ENCODE measurements around the gene MIF.
"Not testable (repeated sequence)": the region's sequence is repeated elsewhere in the genome, so short reads cannot be mapped to it uniquely, and the experiment has no call there.

Gene MIF

DNA sequence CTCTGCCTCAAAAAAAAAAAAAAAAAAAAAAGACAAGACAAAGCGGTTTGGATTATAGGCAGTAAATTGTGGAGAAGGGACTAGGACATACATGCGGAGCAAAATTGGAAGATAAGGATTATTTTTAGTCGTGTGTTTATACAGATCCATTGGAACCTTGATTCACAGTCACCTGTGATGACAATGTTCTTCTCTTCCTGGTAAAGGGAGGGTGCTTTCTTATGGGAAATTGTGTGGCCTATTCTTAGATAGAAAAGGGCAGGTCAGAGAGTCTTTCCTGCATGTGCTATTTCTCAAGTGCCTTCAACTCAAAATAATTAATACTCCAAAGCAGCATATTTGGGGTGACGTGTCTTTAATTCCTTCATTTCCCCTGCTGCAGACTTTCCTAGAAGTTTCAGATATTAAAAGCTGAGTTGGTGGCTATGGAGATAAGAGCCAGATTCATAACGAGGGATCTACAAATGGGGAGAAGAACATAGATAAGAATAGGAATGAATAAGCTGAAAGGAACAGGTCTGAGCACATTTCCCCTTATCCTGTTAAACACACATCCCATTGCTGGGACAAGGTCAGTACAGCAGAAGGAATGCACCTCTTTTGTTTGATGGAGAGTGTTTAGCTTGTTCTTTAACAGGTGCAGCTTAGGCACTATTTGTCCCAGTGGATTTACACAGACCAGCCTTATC is 44.3 kb downstream of the MIF start:
- no peak for DNase-seq

DNA sequence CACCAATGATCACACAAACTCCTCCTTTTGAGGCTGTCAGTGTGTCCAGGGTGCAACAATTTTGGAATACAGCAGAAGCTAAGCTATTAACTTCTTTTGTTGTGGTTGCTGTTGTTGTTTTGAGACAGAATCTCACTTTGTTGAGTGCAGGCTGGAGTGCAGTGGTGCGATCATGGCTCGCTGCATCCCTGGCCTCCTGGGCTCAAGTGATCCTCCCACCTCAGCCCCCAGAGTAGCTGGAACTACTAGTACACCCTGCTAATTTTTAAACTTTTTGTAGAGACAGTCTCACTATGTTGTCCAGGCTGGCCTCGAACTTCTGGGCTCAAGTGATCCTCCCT is 44.8 kb downstream of the MIF start:
- DNase-seq: no peak

DNA sequence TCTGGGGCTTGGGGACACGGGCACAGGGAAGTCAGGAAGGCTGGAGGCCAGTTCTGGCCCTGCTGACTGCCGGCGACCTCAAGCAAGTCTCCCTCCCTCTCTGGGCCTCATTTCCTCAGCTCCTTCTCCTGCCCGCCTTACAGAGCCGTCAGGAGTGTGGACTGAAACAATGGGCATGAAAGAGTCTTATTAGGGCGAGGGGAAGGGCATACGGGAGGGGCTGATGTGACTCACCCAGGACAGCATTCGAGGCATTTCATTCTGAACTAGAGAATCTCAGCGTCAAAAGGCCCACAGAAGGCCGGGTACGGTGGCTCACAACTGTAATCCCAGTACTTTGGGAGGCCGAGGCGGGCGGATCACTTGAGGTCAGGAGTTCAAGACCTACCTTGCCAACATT is 46.0 kb downstream of the MIF start:
- not testable (repeated sequence) for DNase-seq
